Transverse colon (tissue), 4 donors: ENCODE data around the gene WDSUB1.

Experiments
- POLR2A ChIP-seq: fragments of 450-650 bp; IDR thresholded peaks from one replicate; pipeline ENCODE4 v1.6.1; 2016; ENCODE audit warnings: antibody characterized with exemption, mild to moderate bottlenecking, moderate library complexity
- POLR2AphosphoS5 ChIP-seq, 3 donors: sonication (generic); formaldehyde crosslinking; IDR thresholded peaks; one replicate each; pipeline ENCODE4 v1.6.1; 2016; ENCODE audit warnings: antibody characterized with exemption in 3 of 3
- TF ChIP-seq, protein P1 (sequence below), 5 experiments: fragments of 200-600 bp in 3 of 5; fragments of 450-650 bp in 2 of 5; sonication (generic) in 3 of 5; IDR thresholded peaks; 1 replicate in 2 of 5; 2 replicates in 3 of 5; pipeline ENCODE4 v1.5.1; 2016 to 2017; ENCODE audit warnings: antibody characterized with exemption in 5 of 5, inconsistent platforms in 3 of 5, mild to moderate bottlenecking in 2 of 5, moderate library complexity in 1 of 5

DNA sequence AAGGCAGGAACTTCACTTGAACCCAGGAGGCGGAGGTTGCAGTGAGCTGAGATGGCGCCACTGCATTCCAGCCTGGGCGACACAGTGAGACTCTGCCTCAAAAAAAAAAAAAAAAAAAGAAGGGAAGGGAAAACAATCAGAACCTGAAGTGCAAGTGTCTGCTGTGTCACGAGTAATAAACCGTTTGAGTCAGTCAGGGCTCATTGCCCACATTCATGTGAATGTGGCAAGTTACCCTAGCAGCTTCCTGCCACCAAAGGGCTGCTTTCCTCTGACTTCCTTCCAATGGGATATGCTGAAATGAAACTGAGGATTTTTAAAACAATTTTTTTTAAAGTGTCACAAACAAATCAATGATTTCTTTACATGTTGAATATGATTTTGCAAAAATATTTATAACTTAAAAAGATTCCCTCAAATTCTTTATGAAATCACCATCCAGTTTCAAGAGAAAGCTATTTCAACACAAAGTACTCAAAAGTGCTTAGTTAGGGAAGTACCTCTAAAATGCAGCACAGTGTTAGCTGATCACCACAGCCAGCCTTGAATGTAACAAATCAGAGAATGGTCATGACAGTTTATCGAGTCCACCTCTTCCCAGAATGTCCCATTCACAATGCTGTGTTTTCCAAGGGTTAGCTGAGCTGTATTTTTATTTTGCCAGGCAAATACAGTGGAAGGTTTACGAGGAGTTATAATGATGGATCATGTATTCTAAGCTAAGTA, 36.4 kb downstream of the WDSUB1 start:
- TF ChIP-seq POLR2AphosphoS5 (IDR thresholded peaks at IDR 0.05) (peak; percentile 13 to 57 (median 44)), POLR2A (no peak)
- TF ChIP-seq, protein P1, sequence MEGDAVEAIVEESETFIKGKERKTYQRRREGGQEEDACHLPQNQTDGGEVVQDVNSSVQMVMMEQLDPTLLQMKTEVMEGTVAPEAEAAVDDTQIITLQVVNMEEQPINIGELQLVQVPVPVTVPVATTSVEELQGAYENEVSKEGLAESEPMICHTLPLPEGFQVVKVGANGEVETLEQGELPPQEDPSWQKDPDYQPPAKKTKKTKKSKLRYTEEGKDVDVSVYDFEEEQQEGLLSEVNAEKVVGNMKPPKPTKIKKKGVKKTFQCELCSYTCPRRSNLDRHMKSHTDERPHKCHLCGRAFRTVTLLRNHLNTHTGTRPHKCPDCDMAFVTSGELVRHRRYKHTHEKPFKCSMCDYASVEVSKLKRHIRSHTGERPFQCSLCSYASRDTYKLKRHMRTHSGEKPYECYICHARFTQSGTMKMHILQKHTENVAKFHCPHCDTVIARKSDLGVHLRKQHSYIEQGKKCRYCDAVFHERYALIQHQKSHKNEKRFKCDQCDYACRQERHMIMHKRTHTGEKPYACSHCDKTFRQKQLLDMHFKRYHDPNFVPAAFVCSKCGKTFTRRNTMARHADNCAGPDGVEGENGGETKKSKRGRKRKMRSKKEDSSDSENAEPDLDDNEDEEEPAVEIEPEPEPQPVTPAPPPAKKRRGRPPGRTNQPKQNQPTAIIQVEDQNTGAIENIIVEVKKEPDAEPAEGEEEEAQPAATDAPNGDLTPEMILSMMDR (IDR thresholded peaks at IDR 0.05) = peak in 1 of 5 experiments; percentile 12
